GM21423 (cell line): Measurements from ENCODE around the gene SARS2.
A peak's percentile ranks its signal among the peaks of the same experiment; 100 is the strongest.
"Not testable (repeated sequence)": the region's sequence is repeated elsewhere in the genome, so short reads cannot be mapped to it uniquely, and the experiment has no call there.

ENCODE experiments used
- ATAC-seq: cut with Tn5 transposase; IDR thresholded peaks from one replicate; pipeline ENCODE4 v1.9.1; 2021; ENCODE audit warnings: mild to moderate bottlenecking, moderate library complexity; ENCODE audit not compliant: unreplicated experiment

The SARS2 gene, protein sequence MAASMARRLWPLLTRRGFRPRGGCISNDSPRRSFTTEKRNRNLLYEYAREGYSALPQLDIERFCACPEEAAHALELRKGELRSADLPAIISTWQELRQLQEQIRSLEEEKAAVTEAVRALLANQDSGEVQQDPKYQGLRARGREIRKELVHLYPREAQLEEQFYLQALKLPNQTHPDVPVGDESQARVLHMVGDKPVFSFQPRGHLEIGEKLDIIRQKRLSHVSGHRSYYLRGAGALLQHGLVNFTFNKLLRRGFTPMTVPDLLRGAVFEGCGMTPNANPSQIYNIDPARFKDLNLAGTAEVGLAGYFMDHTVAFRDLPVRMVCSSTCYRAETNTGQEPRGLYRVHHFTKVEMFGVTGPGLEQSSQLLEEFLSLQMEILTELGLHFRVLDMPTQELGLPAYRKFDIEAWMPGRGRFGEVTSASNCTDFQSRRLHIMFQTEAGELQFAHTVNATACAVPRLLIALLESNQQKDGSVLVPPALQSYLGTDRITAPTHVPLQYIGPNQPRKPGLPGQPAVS

DNA sequence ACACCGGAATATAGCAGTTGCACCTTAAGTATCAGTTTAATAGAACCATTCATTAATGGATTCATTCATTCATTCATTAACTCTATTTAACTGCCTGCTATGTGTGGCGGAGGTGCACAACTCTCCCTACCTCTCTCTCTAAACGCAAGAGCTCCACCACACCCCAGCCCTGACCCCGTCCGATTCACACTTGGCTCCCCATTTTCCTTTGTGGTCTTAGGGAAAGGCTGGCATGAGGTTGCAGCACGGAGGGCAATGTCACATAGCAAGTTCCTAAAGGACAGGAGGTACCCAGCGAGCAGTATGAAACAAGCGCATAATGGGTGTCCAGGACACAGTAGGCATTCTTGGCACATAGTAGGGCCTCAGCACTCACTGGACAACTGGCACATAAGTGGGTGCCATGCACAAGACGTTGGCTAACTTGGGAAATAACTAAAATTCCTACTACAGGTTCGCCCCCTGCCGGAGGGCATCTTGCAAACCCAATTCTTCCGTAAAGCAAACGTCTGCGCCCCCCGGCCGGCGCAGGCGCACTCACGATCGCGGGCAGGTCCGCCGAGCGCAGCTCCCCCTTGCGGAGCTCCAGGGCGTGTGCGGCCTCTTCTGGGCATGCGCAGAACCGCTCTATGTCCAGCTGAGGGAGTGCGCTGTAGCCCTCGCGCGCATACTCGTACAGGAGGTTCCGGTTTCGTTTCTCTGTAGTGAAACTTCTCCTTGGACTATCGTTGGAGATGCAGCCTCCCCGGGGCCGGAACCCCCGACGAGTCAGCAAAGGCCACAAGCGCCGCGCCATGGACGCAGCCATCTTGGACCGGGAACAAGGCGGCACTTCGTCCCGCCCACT, at the start of gene SARS2:
Gene SARS2 (minus strand): TSS at position 835 of the 847 bp plus-strand sequence. CDS start 27 bp downstream, at position 808.
- peak; percentile 70 for ATAC-seq

DNA sequence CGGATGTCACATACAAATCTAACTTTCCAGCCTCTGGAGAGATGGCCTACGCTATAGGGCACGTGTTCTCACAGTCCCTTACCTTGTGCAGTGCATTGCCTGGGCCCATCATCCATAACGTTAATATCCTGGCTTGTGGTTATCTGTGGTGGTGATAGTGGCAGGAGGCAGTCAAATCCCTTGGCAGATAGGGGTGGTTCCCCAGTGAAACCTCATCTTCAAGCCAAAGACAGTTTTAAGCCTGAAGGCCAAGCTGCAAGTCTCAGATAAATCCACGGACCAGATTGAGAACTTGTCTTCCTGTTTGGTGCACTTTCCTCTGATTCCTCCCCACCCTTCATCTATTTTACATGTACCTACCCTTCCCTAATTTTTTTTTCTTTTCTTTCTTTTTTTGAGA, 49.2 kb upstream of the SARS2 start:
- ATAC-seq, result no peak

DNA sequence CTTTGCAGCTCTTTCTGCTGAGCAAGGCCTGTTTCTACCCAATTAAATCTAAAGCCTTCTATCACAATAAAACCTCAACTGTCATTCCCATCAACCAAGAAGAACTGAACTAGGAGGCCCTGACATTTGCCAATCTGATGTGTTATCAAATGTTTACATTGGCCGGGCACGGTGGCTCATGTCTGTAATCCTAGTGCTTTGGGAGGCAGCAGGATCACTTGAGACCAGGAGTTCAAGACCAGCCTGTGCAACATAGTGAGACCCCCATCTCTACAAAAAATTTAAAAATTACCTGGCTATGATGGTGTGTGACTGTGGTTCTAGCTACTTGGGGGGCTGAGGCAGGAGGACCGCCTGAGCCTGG, 47.7 kb upstream of the SARS2 start:
- ATAC-seq, result no peak

DNA sequence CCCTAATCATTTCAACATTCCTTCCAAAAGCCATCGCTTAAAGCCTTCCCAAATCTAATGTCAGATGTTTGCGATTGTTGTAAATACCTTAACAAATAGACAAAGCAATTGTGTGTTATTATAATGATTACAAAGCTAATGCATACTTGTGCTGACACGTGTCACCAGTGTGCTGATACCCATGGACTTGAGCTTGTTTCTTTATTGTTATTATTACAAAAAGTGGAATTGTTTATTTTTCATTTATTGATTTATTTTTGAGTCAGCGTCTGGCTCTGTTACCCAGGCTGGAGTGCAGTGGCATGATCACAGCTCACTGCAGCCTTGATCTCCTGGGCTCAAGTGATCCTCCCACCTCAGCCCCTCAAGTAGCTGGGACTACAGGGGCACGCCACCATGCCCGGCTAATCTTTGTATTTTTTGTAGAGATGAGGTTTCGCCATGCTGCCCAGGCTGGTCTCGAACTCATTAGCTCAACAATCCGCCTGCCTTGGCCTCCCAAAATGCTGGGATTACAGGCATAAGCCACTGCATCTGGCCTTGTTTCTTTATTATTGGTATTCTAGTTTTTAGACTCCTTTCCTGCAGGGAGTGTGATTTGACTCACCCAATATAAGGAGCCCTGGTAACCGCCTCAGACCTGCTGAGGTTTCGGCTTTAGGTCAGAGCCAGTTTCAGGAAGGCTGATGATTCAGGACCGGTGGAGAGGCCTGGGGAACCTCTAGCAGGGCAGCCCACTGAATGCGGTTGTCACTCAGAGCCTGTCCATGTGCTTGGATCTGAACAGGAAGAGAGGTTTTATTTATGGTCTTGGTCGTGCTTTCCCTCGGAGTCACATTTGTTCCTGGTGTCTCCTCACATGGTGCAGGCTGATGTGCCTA, 47.1 kb upstream of the SARS2 start:
- ATAC-seq, result peak; percentile 72

DNA sequence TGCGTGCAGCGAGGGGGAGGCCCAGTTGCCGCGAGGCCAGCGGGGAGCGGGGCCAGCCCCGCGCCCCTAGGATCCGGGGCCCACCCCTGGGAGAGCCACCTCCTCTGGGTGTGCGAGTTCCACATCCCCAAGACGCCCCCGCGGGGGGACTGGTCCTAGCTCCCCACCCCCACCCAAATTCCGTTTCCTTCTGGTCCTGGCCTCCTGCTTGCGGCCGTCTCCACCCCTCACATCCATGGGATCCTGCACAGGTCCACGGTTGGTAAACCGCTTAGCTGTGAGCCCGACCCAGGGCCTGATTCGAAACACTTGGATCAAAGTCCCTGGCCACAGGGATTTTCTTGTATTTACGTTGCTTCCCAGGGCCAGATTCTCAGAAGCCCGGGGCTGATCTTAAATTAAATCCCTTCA, 45.3 kb upstream of the SARS2 start:
- no peak for ATAC-seq

DNA sequence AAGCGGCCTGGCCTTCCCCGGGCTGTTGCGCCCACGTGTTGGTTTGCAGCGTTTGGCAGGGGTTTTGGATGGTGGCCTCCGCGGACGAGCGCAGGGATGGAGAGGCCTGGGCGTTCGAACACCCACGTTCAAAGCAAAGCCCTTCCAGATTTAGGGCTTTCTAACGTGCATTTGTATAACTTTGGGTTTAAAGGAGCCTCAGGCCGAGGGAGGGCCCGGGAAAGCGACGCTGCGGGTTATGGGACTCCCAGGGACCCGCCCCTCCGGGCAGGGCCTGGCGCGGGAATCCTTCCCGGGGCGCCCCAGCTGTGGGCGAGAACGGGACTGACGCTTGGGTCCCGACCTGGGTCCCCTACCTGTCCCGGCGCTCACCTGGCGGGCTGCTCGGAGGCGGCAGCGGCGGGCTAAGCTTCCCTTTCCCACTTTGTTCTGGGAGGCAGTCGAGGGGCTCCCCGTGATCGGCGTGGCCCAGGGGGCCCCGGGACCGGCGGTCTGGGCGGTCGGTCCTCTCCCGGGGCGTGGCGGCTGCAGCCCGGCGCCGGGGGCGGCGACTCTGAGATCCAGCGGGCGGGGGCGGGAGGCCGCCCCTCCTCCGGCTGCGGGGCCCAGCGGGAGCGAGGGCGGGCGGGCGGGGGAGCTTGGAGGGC, 44.8 kb upstream of the SARS2 start, which contains the start of gene FBXO17:
Gene FBXO17 (minus strand): TSS at position 529 of the 647 bp plus-strand sequence. CDS start 25,423 bp downstream, outside the sequence.
- ATAC-seq, result no peak

DNA sequence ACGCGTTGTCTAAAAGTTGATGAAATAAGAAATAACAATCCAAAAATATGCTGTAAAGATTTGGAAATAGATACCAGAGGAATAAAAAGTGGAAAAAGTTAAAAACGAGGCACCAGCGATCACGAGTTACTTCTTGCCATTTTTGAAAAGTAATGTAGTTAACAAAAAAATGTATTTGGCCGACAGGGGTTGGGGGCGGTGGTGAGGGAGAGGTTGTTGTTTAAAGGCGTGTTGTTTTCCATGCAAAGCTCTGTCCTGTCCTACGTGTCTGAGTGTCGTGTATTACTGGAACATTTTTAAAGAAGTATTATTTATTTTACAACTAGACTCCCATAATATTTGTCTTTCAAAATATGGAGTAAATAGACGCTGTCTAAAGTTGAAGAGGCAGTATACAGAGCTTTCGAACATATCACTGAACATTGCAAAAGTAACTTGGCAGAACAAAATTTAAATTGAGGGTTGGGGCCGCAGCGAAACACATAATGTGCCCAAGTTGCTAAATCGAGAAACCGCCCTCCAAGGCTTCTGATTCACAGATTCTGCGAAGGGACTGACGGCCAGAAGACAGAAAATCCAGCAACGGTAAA, 44.2 kb upstream of the SARS2 start:
- ATAC-seq, result no peak

DNA sequence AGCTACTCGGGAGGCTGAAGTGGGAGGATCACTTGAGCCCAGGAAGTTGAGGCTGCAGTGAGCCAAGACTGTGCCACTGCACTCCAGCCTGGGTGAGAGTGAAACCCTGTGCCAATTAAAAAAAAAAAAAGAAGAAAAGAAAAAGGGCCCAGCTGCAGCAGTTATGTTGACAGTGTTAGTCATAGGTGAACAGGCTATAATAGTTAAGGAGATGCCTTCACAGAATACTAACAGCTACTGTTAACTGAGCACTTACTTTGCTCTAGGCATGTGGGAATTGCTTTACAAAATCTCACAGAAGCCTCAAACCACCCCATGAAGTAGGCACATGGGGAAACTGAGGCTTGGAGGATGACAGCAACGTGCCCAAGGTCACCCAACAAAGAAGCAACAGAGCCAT, 41.1 kb upstream of the SARS2 start:
- ATAC-seq, result no peak

DNA sequence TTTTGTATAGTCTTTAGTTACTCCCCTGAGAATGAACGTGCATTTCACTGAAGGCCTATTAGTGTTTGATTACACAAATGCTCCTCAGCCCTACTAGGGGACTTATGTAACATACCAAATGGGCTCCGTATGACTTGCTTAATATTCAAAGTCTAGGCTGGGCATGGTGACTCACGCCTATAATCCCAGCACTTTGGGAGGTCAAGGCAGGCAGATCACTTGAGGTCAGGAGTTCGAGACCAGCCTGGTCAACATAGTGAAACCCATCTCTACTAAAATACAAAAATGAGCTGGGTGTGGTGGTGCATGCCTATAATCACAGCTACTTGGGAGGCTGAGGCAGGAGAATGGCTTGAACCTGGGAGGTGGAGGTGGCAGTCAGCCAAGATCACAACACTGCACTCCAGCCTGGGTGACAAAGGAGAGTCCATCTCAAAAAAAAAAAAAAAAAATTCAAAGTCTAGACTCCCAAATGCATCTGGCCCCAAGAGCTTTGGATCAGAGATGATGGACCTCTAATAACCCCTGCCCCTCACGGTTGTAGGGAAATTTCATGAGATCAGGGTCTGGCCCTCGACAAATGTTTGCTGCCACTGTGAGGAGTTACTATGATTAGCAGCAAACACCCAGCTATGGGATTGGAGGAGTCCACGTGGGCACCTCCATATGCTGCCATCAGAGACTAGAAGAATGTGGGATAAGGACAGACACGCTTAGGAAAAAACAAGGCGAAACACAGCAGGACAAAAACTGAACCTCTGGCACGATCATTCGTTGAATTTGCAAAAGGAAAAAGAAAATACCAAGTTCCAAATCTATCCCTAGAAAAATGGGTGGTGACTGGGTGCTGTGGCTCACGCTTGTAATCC, 40.3 kb upstream of the SARS2 start:
- ATAC-seq, result no peak

DNA sequence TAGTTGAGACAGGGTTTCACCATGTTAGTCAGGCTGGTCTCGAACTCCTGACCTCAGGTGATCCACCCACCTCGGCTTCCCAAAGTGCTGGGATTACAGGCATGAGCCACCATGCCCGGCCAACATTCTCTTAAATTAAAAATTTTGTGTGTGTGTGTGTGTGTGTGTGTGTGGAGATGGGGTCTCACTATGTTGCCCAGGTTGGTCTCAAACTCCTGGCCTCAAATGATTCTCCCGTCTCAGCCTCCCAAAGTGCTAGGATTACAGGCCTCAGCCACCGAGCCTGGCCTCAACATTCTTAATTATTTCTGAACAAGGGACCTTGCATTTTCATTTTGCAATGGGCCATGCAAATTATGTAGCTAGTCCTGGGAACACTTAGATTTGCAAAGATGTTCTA, 35.6 kb upstream of the SARS2 start:
- not testable (repeated sequence) for ATAC-seq

DNA sequence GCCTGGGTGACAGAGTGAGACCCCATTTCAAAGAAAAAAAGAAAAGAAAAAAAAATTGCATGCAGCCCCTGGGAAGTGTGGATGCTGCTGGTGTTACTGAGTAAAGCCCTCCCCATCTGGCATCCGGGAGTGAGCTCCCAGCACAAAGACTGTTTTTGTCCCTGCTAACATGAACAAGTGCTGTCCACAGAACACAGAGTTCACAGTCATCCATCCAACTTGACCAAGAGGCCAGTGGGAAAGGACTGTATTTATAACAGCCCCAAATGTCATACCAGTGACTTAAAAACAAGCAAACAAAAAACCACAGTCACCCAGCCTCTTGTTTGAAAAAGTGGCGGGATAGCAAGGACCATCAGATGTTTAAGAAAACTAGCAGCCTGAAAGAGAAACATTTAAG, 34.2 kb upstream of the SARS2 start:
- ATAC-seq, result no peak

DNA sequence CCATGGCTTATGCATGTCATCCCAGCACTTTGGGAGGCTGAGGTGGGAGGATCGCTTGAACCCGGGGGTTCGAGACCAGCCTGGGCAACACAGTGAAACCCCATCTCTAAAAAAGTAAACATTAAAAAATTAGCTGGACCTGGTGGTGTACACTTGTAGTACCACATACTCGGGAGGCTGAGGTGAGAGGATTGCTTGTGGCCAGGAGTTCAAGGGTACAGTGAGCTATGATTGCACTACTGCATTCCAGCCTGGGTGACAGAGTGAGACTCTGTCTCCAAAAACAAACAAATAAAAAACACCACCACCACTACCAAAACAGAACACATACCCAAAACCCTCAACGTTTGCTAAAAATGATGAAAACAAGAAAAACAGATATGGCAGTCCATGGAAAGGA, 29.1 kb upstream of the SARS2 start:
- ATAC-seq, result no peak

DNA sequence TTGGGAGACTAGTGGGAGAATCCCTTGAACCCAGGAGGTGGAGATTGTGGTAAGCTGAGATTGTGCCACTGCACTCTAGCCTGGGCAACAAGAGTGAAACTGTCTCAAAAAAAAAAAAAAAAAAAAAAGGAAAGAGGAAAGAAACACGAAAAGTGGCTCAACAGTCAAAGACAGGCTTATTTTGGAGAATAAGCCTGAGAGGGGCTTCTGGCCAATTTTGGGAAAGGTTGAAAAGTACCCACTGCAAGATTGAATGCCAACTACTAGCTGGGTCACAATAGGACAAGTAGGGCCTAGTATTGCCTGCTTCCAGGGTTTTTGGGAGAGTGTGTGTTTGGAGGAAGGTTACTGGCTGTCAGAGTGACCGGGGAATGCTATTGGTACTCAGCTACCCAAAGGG, 27.7 kb upstream of the SARS2 start:
- ATAC-seq, result no peak

DNA sequence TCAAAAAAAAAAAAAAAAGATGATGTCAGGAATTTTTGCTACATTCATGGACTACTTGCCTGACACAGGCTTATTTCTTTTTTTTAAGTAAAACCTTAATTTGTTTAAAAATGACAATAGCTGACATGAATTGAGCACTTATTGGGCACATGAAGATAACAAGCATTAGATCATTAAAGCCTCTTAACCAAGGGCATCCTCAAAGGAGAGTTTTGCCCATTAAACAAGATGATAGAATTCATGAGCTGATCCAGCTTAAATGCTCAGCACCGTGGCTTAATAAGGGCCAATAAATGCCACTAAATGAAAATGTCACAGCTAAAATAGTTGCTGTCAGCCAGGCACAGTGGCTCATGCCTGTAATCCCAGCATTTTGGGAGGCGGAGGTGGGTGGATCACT, 25.7 kb upstream of the SARS2 start:
- no peak for ATAC-seq

DNA sequence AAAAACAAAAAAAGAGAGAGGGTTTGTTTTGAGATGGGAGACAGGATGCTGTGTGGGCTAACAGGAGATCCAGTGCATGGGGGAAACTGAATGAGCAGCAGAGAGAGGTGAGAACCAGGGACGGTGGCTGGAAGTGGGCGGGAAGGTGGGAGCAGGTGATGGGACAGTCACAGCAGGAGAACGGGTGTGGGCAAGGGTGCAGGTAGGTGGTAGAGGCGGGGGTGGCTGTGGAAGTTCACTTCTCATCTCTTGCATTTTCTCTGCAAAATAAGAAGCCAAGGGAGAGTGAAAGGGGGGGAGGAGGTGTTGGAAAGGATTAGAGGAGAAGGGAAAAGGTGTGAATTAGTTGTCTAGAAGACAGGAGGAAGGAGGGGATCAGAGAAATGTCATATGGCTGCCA, 23.1 kb upstream of the SARS2 start:
- no peak for ATAC-seq

DNA sequence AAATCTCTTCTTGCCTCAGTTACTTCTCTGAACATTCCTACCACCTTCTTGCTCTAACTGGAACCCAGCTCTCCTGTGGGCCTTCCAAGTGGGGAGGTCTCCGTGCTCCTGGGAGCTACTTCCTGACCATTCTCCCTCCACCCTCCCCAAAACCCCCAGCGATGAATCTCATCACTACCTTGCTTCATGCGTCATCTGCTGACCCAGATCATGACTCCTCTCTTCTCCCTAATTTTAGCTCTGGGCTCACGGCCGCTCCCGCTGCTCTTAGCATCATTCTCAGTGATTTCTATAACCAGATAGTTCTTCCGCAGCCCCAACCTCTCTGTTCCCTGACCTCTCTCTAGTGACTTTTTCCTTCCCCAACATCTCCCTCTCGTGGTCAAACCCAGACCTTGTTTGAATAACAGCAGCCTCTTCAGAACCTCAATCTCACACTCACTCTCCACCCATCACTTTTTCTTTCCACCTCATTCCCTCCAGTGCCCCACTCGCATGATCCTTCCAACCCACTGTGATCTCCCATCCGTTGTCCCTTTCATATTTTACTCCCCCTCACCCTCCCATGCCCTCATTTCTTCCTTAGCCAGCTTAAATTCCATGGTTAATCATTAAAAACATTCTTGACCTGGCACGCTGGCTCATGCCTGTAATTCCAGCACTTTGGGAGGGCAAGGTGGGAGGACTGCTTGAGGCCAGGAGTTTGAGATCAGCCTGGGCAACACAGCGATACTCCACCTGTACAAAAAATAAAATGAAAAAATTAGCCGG, 22.0 kb upstream of the SARS2 start:
- ATAC-seq, result no peak

DNA sequence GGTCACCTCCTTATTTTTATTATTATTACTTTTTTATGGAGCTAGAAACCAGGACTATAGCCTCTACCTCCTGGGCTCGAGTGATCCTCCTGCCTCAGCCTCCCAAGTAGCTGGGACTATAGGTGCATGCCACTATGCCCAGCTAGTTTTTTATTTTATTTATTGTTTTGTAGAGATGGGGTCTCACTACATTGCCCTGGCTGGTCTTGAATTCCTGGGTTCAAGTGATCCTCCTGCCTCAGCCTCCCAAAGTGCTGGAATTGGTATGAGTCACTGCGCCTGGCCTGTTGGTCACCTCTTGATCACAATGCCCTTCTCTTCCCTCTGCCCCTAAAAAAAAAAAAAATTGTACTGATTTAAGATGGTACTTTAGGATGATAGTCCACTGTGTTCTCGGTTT, 20.6 kb upstream of the SARS2 start:
- no peak for ATAC-seq
